Endothelial cell of umbilical vein (primary cell): ENCODE data around the gene RAB3C. TPM values are rescaled to one million over a fixed set of nuclear protein-coding genes. Genes with fewer than 3 reads are reported as not detected.

ENCODE experiments used
- BruUV-seq: library from RNA; stranded (reverse); fragments of 400-500 nt; replicated peaks from 2 replicates; lab custom pipeline; 2021; lab: Mats Ljungman, UMichigan
- CTCF ChIA-PET: fragments of 300-600, 350-600 bp; sonication (Branson Sonifier 250); formaldehyde crosslinking; loops from one replicate; lab custom pipeline; 2021; ENCODE audit warnings: antibody characterized with exemption, inconsistent platforms; lab: Charles Lee
- POLR2A ChIA-PET: fragments of 300-600, 350-600 bp; sonication (Branson Sonifier 250); formaldehyde crosslinking; loops from one replicate; lab custom pipeline; 2021; ENCODE audit warnings: antibody characterized with exemption, inconsistent platforms; lab: Charles Lee
- DNase-seq: peaks from one replicate; pipeline ENCODE4 v3.0.0-alpha.2; 2011; ENCODE audit warnings: low read depth, low spot score
- FAIRE-seq: peaks from 2 replicates; lab custom pipeline; 2011; peaks lifted over from hg19 to GRCh38; lab: Jason Lieb, UNC
- H2AFZ ChIP-seq: 2 replicates; pipeline ENCODE4 v1.6.0; 2012; ENCODE audit warnings: low read depth, low read length, control low read depth, inconsistent platforms
- H3K27ac ChIP-seq: 2 replicates; pipeline ENCODE4 v1.5.1; 2011; ENCODE audit warnings: low read depth, mild to moderate bottlenecking, control low read depth, low read length, moderate library complexity; ENCODE audit not compliant: insufficient read depth
- H3K27me3 ChIP-seq, 2 experiments: 2 replicates each; pipeline versions ENCODE4 v1.6.0 to v1.6.1; 2011; ENCODE audit warnings: low read length in 2 of 2, mixed read lengths in 1 of 2; ENCODE audit not compliant: control insufficient read depth in 2 of 2, insufficient read depth in 2 of 2
- H3K36me3 ChIP-seq, 2 experiments: 2 replicates in 1 of 2; 3 replicates in 1 of 2; pipeline ENCODE4 v1.5.1; 2011; ENCODE audit warnings: low read length in 2 of 2, mild to moderate bottlenecking in 1 of 2, moderate library complexity in 1 of 2; ENCODE audit not compliant: control insufficient read depth in 2 of 2, insufficient read depth in 2 of 2; ENCODE audit errors: extremely low read depth in 1 of 2
- H3K4me1 ChIP-seq: 3 replicates; pipeline ENCODE4 v1.5.1; 2011; ENCODE audit warnings: mild to moderate bottlenecking, low read length; ENCODE audit not compliant: control insufficient read depth, insufficient read depth; ENCODE audit errors: extremely low read depth
- H3K4me2 ChIP-seq: 2 replicates; pipeline ENCODE4 v1.6.1; 2011; ENCODE audit warnings: low read length, control low read depth, mixed read lengths; ENCODE audit not compliant: insufficient read depth
- H3K4me3 ChIP-seq, 3 experiments: fragments of 200-600 bp in 1 of 3; sonication (generic), shearing (Covaris generic) in 1 of 3; replicated peaks in 1 of 3; 2 replicates each; pipeline ENCODE4 v1.5.1; 2011 to 2016; ENCODE audit warnings: control low read depth in 3 of 3, low read length in 3 of 3, mild to moderate bottlenecking in 2 of 3, inconsistent platforms in 1 of 3, low read depth in 1 of 3, moderate library complexity in 1 of 3; ENCODE audit not compliant: insufficient read depth in 1 of 3
- H3K79me2 ChIP-seq: 2 replicates; pipeline ENCODE4 v1.6.0; 2012; ENCODE audit warnings: low read length, inconsistent platforms; ENCODE audit not compliant: control insufficient read depth, insufficient read depth
- H3K9ac ChIP-seq: replicated peaks from 2 replicates; pipeline ENCODE3; 2011; ENCODE audit warnings: low read length, control low read depth; ENCODE audit not compliant: insufficient read depth; ENCODE audit errors: extremely low read depth
- H3K9me1 ChIP-seq: replicated peaks from 3 replicates; pipeline ENCODE4 v1.6.0; 2011; ENCODE audit warnings: mild to moderate bottlenecking, low read length; ENCODE audit not compliant: control insufficient read depth, insufficient read depth; ENCODE audit errors: extremely low read depth
- H3K9me3 ChIP-seq: replicated peaks from 2 replicates; pipeline ENCODE4 v1.5.1; 2012; ENCODE audit warnings: low read length, inconsistent platforms; ENCODE audit not compliant: control insufficient read depth, insufficient read depth
- H4K20me1 ChIP-seq: replicated peaks from 2 replicates; pipeline ENCODE3; 2011; ENCODE audit warnings: mild to moderate bottlenecking, low read length; ENCODE audit not compliant: control insufficient read depth, insufficient read depth; ENCODE audit errors: extremely low read depth
- EZH2 ChIP-seq: IDR thresholded peaks from 2 replicates; pipeline ENCODE4 v1.6.1; 2012; ENCODE audit warnings: borderline replicate concordance, low read depth, mild to moderate bottlenecking, moderate library complexity, low read length, inconsistent platforms; ENCODE audit not compliant: severe bottlenecking
- FOS ChIP-seq: IDR thresholded peaks from 2 replicates; pipeline ENCODE4 v1.6.1; 2011; ENCODE audit warnings: mild to moderate bottlenecking, low read length, moderate library complexity, borderline replicate concordance; ENCODE audit not compliant: insufficient read depth
- GATA2 ChIP-seq: IDR thresholded peaks from 2 replicates; pipeline ENCODE4 v1.7.0; 2011; ENCODE audit warnings: low read depth, mild to moderate bottlenecking, moderate library complexity, mixed read lengths, low read length; ENCODE audit not compliant: insufficient read length, insufficient read depth
- JUN ChIP-seq: IDR thresholded peaks from 2 replicates; pipeline ENCODE4 v1.6.1; 2011; ENCODE audit warnings: borderline replicate concordance, low read depth; ENCODE audit not compliant: insufficient read length, insufficient read depth
- POLR2A ChIP-seq: IDR thresholded peaks from 2 replicates; pipeline ENCODE4 v1.6.1; 2012; ENCODE audit warnings: low read depth, mild to moderate bottlenecking, control low read depth, low read length
- dilution Hi-C: fragments of 300-500 bp; cut with MboI; formaldehyde crosslinking; loops from one replicate; pipeline ENCODE4 v1.15.0; 2019; ENCODE audit warnings: low sequenced_read_pairs; ENCODE audit not compliant: extremely low pct_ligation_motif_present
- intact Hi-C: fragments of 100-400 bp; cut with micrococcal nuclease; formaldehyde crosslinking; loops from one replicate; pipeline ENCODE4 v1.10.0; 2022
- polyA plus RNA-seq, 4 experiments: library from polyadenylated mRNA; depleted of rRNA in 3 of 4; stranded (reverse) in 3 of 4; unstranded in 1 of 4; fragments of >200 nt; gene quantifications; 2 replicates each; pipeline versions ENCODE4 v1.2.1 to v1.2.3, GENCODE V29; 2011 to 2012; ENCODE audit warnings: missing spikeins in 1 of 4
- total RNA-seq: library from RNA; stranded (reverse); gene quantifications from 2 replicates; pipeline ENCODE4 v1.2.3, GENCODE V29; 2021
- TF ChIP-seq, protein P1 (sequence below), 2 donors: IDR thresholded peaks; 1 replicate in 1 of 2; 2 replicates in 1 of 2; pipeline ENCODE4 v1.5.1; 2011; ENCODE audit warnings: low read length in 2 of 2, mild to moderate bottlenecking in 2 of 2, moderate library complexity in 2 of 2, control low read depth in 1 of 2, inconsistent platforms in 1 of 2, low read depth in 1 of 2; ENCODE audit not compliant: insufficient read depth in 1 of 2; ENCODE audit errors: extremely low read depth in 1 of 2
- TF ChIP-seq, protein P2 (sequence below): IDR thresholded peaks from 2 replicates; pipeline ENCODE4 v1.6.1; 2011; ENCODE audit not compliant: insufficient read depth, insufficient read length

The RAB3C gene
- total and polyA plus RNA-seq, 2 donors (not counting 3 experiments of a cell fraction or from before 2014, with no cell fraction given) = 0.04 to 0.66 TPM

DNA sequence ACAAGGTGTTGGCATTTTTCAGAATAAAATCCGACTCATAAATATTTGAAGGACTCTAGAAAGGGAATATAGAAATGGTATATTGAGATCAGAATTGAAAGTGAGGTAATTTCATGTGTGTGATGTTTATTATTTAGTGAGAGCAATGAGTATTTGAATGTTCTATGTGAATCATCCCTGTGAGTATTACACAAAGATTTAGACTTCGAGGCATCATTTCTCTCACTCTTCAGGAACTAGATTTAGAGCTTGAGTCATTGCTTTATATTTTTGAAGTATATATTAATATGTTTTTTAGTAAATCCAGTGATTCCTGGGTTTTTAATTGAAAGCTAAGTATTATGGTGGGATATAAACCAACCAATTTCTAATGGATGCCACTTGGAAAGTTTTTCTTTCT, 91.2 kb downstream of the RAB3C start:
- ChIA-PET CTCF (interaction anchor here (1.1 kb wide), 1 partner anchor 175 kb away, joined by 3 read pairs; no protein-coding TSS in a partner anchor), POLR2A (interaction anchor here (0.5 kb wide), 1 partner anchor 131 kb away, joined by 5 read pairs; no protein-coding TSS in a partner anchor)
- Histone ChIP-seq H3K9ac (no peak overlapping the region), H3K79me2 (no peaks in the 10 kb centered on the region), H3K4me1 (peaks cover 49% of the 10 kb centered on the region), H3K4me2 (no peak overlapping the region), H4K20me1 (no peaks in the 10 kb centered on the region), H3K4me3 (no peak overlapping the region), H3K27me3 (no peaks in the 10 kb centered on the region), H2AFZ (no peak overlapping the region), H3K36me3 (no peaks in the 10 kb centered on the region), H3K9me1 (no peaks in the 10 kb centered on the region), H3K9me3 (no peaks in the 10 kb centered on the region), H3K27ac (no peak overlapping the region)
- FAIRE-seq (no peak), DNase-seq (no peak)
- dilution Hi-C loops = no loop called here
- no TSS peak for BruUV-seq
- TF ChIP-seq EZH2 = no peak
- TF ChIP-seq, protein P1, sequence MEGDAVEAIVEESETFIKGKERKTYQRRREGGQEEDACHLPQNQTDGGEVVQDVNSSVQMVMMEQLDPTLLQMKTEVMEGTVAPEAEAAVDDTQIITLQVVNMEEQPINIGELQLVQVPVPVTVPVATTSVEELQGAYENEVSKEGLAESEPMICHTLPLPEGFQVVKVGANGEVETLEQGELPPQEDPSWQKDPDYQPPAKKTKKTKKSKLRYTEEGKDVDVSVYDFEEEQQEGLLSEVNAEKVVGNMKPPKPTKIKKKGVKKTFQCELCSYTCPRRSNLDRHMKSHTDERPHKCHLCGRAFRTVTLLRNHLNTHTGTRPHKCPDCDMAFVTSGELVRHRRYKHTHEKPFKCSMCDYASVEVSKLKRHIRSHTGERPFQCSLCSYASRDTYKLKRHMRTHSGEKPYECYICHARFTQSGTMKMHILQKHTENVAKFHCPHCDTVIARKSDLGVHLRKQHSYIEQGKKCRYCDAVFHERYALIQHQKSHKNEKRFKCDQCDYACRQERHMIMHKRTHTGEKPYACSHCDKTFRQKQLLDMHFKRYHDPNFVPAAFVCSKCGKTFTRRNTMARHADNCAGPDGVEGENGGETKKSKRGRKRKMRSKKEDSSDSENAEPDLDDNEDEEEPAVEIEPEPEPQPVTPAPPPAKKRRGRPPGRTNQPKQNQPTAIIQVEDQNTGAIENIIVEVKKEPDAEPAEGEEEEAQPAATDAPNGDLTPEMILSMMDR (IDR thresholded peaks at IDR 0.05; ENCODE audit: extremely low read depth in 1 of 2, insufficient read depth in 1 of 2, low read depth in 1 of 2, low read length in 2 of 2) = no peak
- TF ChIP-seq JUN = no peak
- TF ChIP-seq GATA2 = no peak
- TF ChIP-seq POLR2A = no peak
- TF ChIP-seq, protein P2, sequence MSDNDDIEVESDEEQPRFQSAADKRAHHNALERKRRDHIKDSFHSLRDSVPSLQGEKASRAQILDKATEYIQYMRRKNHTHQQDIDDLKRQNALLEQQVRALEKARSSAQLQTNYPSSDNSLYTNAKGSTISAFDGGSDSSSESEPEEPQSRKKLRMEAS = no peak
- TF ChIP-seq FOS = peak; percentile 64
- intact Hi-C loops = no loop called here
